ENCODE measurements around the gene TKFC.

The TKFC gene

GRCh38 chr11:61354208-61354607 lies 21.2 kb downstream of the TKFC start:
- Mint-ChIP-seq H3K4me1 (peaks cover 11% of the 10 kb centered on the region), H3K27ac (ENCODE audit: low read depth) (no peak overlapping the region), H3K36me3 (ENCODE audit: insufficient read depth) (peaks cover 18% of the 10 kb centered on the region), H3K9me3 (no peaks in the 10 kb centered on the region), H3K4me3 (no peak overlapping the region), H3K27me3 (no peaks in the 10 kb centered on the region)
- ATAC-seq (replicated peaks; ENCODE audit: extremely low read depth, poor library complexity, severe bottlenecking) (no peak), DNase-seq (ENCODE audit: low spot score in 2 of 2) (no peak)

- no peak for ATAC-seq (replicated peaks; ENCODE audit: extremely low read depth, poor library complexity, severe bottlenecking)
- no peak overlapping the region for H3K27ac Mint-ChIP-seq (ENCODE audit: low read depth)
- H3K4me1 Mint-ChIP-seq: peaks cover 16% of the 10 kb centered on the region
- H3K9me3 Mint-ChIP-seq: no peaks in the 10 kb centered on the region
- no peak overlapping the region for H3K4me3 Mint-ChIP-seq
- H3K27me3 Mint-ChIP-seq: no peaks in the 10 kb centered on the region
- no peak for DNase-seq (ENCODE audit: low spot score in 2 of 2)
- peaks cover 12% of the 10 kb centered on the region for H3K36me3 Mint-ChIP-seq (ENCODE audit: insufficient read depth)
Measured at GRCh38 chr11:61356706-61357105, 23.7 kb downstream of the TKFC start.

- Mint-ChIP-seq H3K4me1 (peaks cover 20% of the 10 kb centered on the region), H3K36me3 (ENCODE audit: insufficient read depth) (peaks cover 13% of the 10 kb centered on the region), H3K27me3 (no peaks in the 10 kb centered on the region), H3K4me3 (no peak overlapping the region), H3K27ac (ENCODE audit: low read depth) (no peak overlapping the region), H3K9me3 (no peaks in the 10 kb centered on the region)
- DNase-seq (ENCODE audit: low spot score in 2 of 2) (no peak), ATAC-seq (replicated peaks; ENCODE audit: extremely low read depth, poor library complexity, severe bottlenecking) (no peak)
Measured at GRCh38 chr11:61357233-61357893, 24.3 kb downstream of the TKFC start.

- peaks cover 25% of the 10 kb centered on the region for H3K4me1 Mint-ChIP-seq
- H3K36me3 Mint-ChIP-seq (ENCODE audit: insufficient read depth): peaks cover 15% of the 10 kb centered on the region
- H3K4me3 Mint-ChIP-seq: no peak overlapping the region
- no peak overlapping the region for H3K27ac Mint-ChIP-seq (ENCODE audit: low read depth)
- no peak for DNase-seq (ENCODE audit: low spot score in 2 of 2)
- H3K9me3 Mint-ChIP-seq: no peaks in the 10 kb centered on the region
- ATAC-seq (replicated peaks; ENCODE audit: extremely low read depth, poor library complexity, severe bottlenecking): no peak
- H3K27me3 Mint-ChIP-seq: no peaks in the 10 kb centered on the region
Measured at GRCh38 chr11:61357894-61358239, 24.8 kb downstream of the TKFC start.

- Mint-ChIP-seq H3K27me3 (no peaks in the 10 kb centered on the region), H3K27ac (ENCODE audit: low read depth) (no peak overlapping the region), H3K9me3 (no peaks in the 10 kb centered on the region), H3K36me3 (ENCODE audit: insufficient read depth) (peaks cover 11% of the 10 kb centered on the region), H3K4me1 (peaks cover 28% of the 10 kb centered on the region), H3K4me3 (no peak overlapping the region)
- no peak for DNase-seq (ENCODE audit: low spot score in 2 of 2)
- no peak for ATAC-seq (replicated peaks; ENCODE audit: extremely low read depth, poor library complexity, severe bottlenecking)
Measured at GRCh38 chr11:61358566-61358965, 25.5 kb downstream of the TKFC start.

GRCh38 chr11:61359516-61359915 lies 26.5 kb downstream of the TKFC start:
- no peak for ATAC-seq (replicated peaks; ENCODE audit: extremely low read depth, poor library complexity, severe bottlenecking)
- DNase-seq (ENCODE audit: low spot score in 2 of 2): no peak
- H3K27me3 Mint-ChIP-seq: no peaks in the 10 kb centered on the region
- peaks cover 17% of the 10 kb centered on the region for H3K36me3 Mint-ChIP-seq (ENCODE audit: insufficient read depth)
- H3K4me3 Mint-ChIP-seq: peak overlapping the region; percentile 96
- no peak overlapping the region for H3K27ac Mint-ChIP-seq (ENCODE audit: low read depth)
- no peaks in the 10 kb centered on the region for H3K9me3 Mint-ChIP-seq
- peaks cover 29% of the 10 kb centered on the region for H3K4me1 Mint-ChIP-seq

- Mint-ChIP-seq H3K27ac (ENCODE audit: low read depth) (peak overlapping the region; percentile 99), H3K9me3 (no peaks in the 10 kb centered on the region), H3K36me3 (ENCODE audit: insufficient read depth) (peaks cover 32% of the 10 kb centered on the region), H3K4me3 (peak overlapping the region; percentile 96), H3K4me1 (peaks cover 26% of the 10 kb centered on the region), H3K27me3 (no peaks in the 10 kb centered on the region)
- ATAC-seq (replicated peaks; ENCODE audit: extremely low read depth, poor library complexity, severe bottlenecking) (no peak), DNase-seq (ENCODE audit: low spot score in 2 of 2) (no peak)
Measured at GRCh38 chr11:61361237-61361740, 28.3 kb downstream of the TKFC start.

GRCh38 chr11:61361741-61362541 lies 28.9 kb downstream of the TKFC start, which contains the start of the genes CYB561A3 and TMEM138:
CYB561A3 (minus strand) TSS chr11:61361882; CDS start chr11:61356713, 5,169 bp downstream.
TMEM138 (plus strand) TSS chr11:61362374; CDS start chr11:61364391, 2,017 bp downstream.
- no peaks in the 10 kb centered on the region for H3K27me3 Mint-ChIP-seq
- peaks cover 24% of the 10 kb centered on the region for H3K4me1 Mint-ChIP-seq

GRCh38 chr11:61362542-61362875 lies 29.5 kb downstream of the TKFC start:
- peak; percentile 57 for ATAC-seq (replicated peaks; ENCODE audit: extremely low read depth, poor library complexity, severe bottlenecking)
- peaks cover 24% of the 10 kb centered on the region for H3K4me1 Mint-ChIP-seq

More at GRCh38 chr11:61361741-61362541, 28.9 kb downstream of the TKFC start, which contains the start of the genes CYB561A3 and TMEM138:
- H3K36me3 Mint-ChIP-seq (ENCODE audit: insufficient read depth): peaks cover 36% of the 10 kb centered on the region
- DNase-seq (ENCODE audit: low spot score in 2 of 2) (peak; percentile 73 to 74), ATAC-seq (replicated peaks; ENCODE audit: extremely low read depth, poor library complexity, severe bottlenecking) (peak; percentile 89)
- no peaks in the 10 kb centered on the region for H3K9me3 Mint-ChIP-seq
- H3K4me3 Mint-ChIP-seq: peak within 1 kb of the TSS; percentile 96
- peak within 1 kb of the TSS; percentile 99 for H3K27ac Mint-ChIP-seq (ENCODE audit: low read depth)

GRCh38 chr11:61364012-61364675 lies 31.1 kb downstream of the TKFC start:
- DNase-seq (ENCODE audit: low spot score in 2 of 2) (no peak), ATAC-seq (replicated peaks; ENCODE audit: extremely low read depth, poor library complexity, severe bottlenecking) (no peak)
- no peaks in the 10 kb centered on the region for H3K27me3 Mint-ChIP-seq
- H3K4me3 Mint-ChIP-seq: peak overlapping the region; percentile 96
- peaks cover 48% of the 10 kb centered on the region for H3K36me3 Mint-ChIP-seq (ENCODE audit: insufficient read depth)
- no peaks in the 10 kb centered on the region for H3K9me3 Mint-ChIP-seq
- no peak overlapping the region for H3K27ac Mint-ChIP-seq (ENCODE audit: low read depth)
- peaks cover 24% of the 10 kb centered on the region for H3K4me1 Mint-ChIP-seq

More at GRCh38 chr11:61362542-61362875, 29.5 kb downstream of the TKFC start:
- peaks cover 41% of the 10 kb centered on the region for H3K36me3 Mint-ChIP-seq (ENCODE audit: insufficient read depth)
- peak overlapping the region; percentile 96 for H3K4me3 Mint-ChIP-seq
- peak in 1 of 2 donors; percentile 29 for DNase-seq (ENCODE audit: low spot score in 2 of 2)
- H3K27me3 Mint-ChIP-seq: no peaks in the 10 kb centered on the region
- no peaks in the 10 kb centered on the region for H3K9me3 Mint-ChIP-seq
- peak overlapping the region; percentile 99 for H3K27ac Mint-ChIP-seq (ENCODE audit: low read depth)

- DNase-seq (ENCODE audit: low spot score in 2 of 2) (no peak), ATAC-seq (replicated peaks; ENCODE audit: extremely low read depth, poor library complexity, severe bottlenecking) (no peak)
- Mint-ChIP-seq H3K4me3 (no peak overlapping the region), H3K36me3 (ENCODE audit: insufficient read depth) (peaks cover 58% of the 10 kb centered on the region), H3K27me3 (no peaks in the 10 kb centered on the region), H3K27ac (ENCODE audit: low read depth) (no peak overlapping the region), H3K4me1 (peaks cover 14% of the 10 kb centered on the region), H3K9me3 (no peaks in the 10 kb centered on the region)
Measured at GRCh38 chr11:61367406-61367805, 34.4 kb downstream of the TKFC start.

GRCh38 chr11:61368646-61369045 lies 35.6 kb downstream of the TKFC start:
- no peaks in the 10 kb centered on the region for H3K9me3 Mint-ChIP-seq
- peaks cover 56% of the 10 kb centered on the region for H3K36me3 Mint-ChIP-seq (ENCODE audit: insufficient read depth)
- ATAC-seq (replicated peaks; ENCODE audit: extremely low read depth, poor library complexity, severe bottlenecking): no peak
- H3K4me1 Mint-ChIP-seq: peaks cover 2% of the 10 kb centered on the region
- H3K27ac Mint-ChIP-seq (ENCODE audit: low read depth): no peak overlapping the region
- DNase-seq (ENCODE audit: low spot score in 2 of 2): no peak
- no peaks in the 10 kb centered on the region for H3K27me3 Mint-ChIP-seq
- H3K4me3 Mint-ChIP-seq: no peak overlapping the region

All from central memory CD8-positive, alpha-beta T cell (primary cell).